Measurements from ENCODE around the gene CSNK1G2.

Gene CSNK1G2

GRCh38 chr19:1979642-1980041 lies 38.7 kb downstream of the CSNK1G2 start:
- no peak for TF ChIP-seq CTCF (conservative IDR thresholded peaks at IDR 0.05)

GRCh38 chr19:1980091-1980808 lies 39.3 kb downstream of the CSNK1G2 start:
- no peak overlapping the region for H3K27ac ChIP-seq
- TF ChIP-seq CTCF (conservative IDR thresholded peaks at IDR 0.05), result no peak

More at GRCh38 chr19:1979642-1980041, 38.7 kb downstream of the CSNK1G2 start:
- H3K27ac ChIP-seq, result no peak overlapping the region

- TF ChIP-seq CTCF (conservative IDR thresholded peaks at IDR 0.05), result no peak
- no peak overlapping the region for H3K27ac ChIP-seq
These were observed 39.8 kb downstream of the CSNK1G2 start for GRCh38 chr19:1980809-1981181.

- no peak for TF ChIP-seq CTCF (conservative IDR thresholded peaks at IDR 0.05)
- no peak overlapping the region for H3K27ac ChIP-seq
These were observed 40.3 kb downstream of the CSNK1G2 start for GRCh38 chr19:1981253-1981652.

- H3K27ac ChIP-seq, result no peak overlapping the region
- no peak for TF ChIP-seq CTCF (conservative IDR thresholded peaks at IDR 0.05)
These were observed 43.4 kb downstream of the CSNK1G2 start for GRCh38 chr19:1984357-1984756.

GRCh38 chr19:1985588-1986356 lies 44.8 kb downstream of the CSNK1G2 start:
- H3K27ac ChIP-seq, result no peak overlapping the region

More at GRCh38 chr19:1985588-1986356, 44.8 kb downstream of the CSNK1G2 start:
- no peak for TF ChIP-seq CTCF (conservative IDR thresholded peaks at IDR 0.05)
